Suprapubic skin (tissue), 3 donors: ENCODE measurements around the gene NT5DC4.

Source experiments
- EP300 ChIP-seq: sonication (generic); formaldehyde crosslinking; IDR thresholded peaks from one replicate; pipeline ENCODE4 v1.6.1; 2017; ENCODE audit warnings: antibody characterized with exemption
- POLR2A ChIP-seq, 2 donors: fragments of 450-650 bp; IDR thresholded peaks; one replicate each; pipeline ENCODE4 v1.6.1; 2017; ENCODE audit warnings: antibody characterized with exemption in 2 of 2, mild to moderate bottlenecking in 2 of 2, moderate library complexity in 2 of 2
- TF ChIP-seq, protein P1 (sequence below), 2 donors: fragments of 200-600 bp in 1 of 2; fragments of 450-650 bp in 1 of 2; sonication (generic) in 1 of 2; IDR thresholded peaks; one replicate each; pipeline ENCODE4 v1.5.1; 2016 to 2019; ENCODE audit warnings: antibody characterized with exemption in 2 of 2, mild to moderate bottlenecking in 1 of 2, moderate library complexity in 1 of 2

DNA sequence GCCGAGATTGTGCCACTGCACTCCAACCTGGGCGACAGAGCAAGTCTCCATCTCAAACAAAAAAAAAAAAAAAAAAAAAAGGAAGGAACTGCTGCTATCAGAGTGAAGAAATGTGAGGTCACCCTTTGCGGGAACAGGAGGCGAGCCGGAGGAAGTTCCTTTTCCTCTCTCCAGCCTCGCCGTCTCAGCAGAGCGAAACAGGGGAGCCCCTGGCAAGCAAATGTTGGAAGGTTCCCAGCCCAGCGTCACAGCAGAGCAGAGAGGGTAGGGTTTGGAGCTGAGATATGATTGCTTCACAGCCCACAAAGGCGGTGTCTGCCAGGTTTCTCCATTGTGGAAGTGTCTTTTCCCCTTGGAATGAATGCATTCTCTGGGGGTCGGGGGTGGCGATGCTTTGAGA is 46.6 kb upstream of the NT5DC4 start:
- TF ChIP-seq POLR2A (IDR thresholded peaks at IDR 0.05) (no peak), EP300 (no peak)
- TF ChIP-seq, protein P1, sequence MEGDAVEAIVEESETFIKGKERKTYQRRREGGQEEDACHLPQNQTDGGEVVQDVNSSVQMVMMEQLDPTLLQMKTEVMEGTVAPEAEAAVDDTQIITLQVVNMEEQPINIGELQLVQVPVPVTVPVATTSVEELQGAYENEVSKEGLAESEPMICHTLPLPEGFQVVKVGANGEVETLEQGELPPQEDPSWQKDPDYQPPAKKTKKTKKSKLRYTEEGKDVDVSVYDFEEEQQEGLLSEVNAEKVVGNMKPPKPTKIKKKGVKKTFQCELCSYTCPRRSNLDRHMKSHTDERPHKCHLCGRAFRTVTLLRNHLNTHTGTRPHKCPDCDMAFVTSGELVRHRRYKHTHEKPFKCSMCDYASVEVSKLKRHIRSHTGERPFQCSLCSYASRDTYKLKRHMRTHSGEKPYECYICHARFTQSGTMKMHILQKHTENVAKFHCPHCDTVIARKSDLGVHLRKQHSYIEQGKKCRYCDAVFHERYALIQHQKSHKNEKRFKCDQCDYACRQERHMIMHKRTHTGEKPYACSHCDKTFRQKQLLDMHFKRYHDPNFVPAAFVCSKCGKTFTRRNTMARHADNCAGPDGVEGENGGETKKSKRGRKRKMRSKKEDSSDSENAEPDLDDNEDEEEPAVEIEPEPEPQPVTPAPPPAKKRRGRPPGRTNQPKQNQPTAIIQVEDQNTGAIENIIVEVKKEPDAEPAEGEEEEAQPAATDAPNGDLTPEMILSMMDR (IDR thresholded peaks at IDR 0.05), result no peak
